IMR-90 (cell line): Measurements from ENCODE around the gene ALOX15.

Experiments
- CEBPB ChIP-seq: IDR thresholded peaks from 2 replicates; pipeline ENCODE4 v1.6.1; 2012; ENCODE audit warnings: low read depth, low read length, improper control_type of control experiment
- CTCF ChIP-seq: conservative IDR thresholded peaks from 2 replicates; pipeline ENCODE4 v1.5.1; 2012; ENCODE audit warnings: mild to moderate bottlenecking, low read depth, low read length, improper control_type of control experiment
- ELK1 ChIP-seq: fragments of 150-350 bp; IDR thresholded peaks from 2 replicates; pipeline ENCODE4 v1.6.1; 2016; ENCODE audit warnings: low read depth, mild to moderate bottlenecking, low read length, moderate library complexity, borderline replicate concordance
- POLR2A ChIP-seq: IDR thresholded peaks from 2 replicates; pipeline ENCODE4 v1.6.1; 2012; ENCODE audit warnings: mild to moderate bottlenecking, low read depth, low read length
- RCOR1 ChIP-seq: IDR thresholded peaks from 2 replicates; pipeline ENCODE4 v1.6.1; 2012; ENCODE audit warnings: mild to moderate bottlenecking, low read length, improper control_type of control experiment; ENCODE audit not compliant: insufficient replicate concordance
- SMC3 ChIP-seq: fragments of 150-350 bp; IDR thresholded peaks from 2 replicates; pipeline ENCODE4 v1.6.1; 2016; ENCODE audit warnings: low read depth, mild to moderate bottlenecking, antibody characterized with exemption, low read length, moderate library complexity

GRCh38 chr17:4583206-4583605, 58.3 kb downstream of the ALOX15 start:
- no peak for TF ChIP-seq CTCF
- no peak for TF ChIP-seq ELK1
- TF ChIP-seq CEBPB: no peak
- no peak for TF ChIP-seq POLR2A
- TF ChIP-seq RCOR1: no peak
- TF ChIP-seq SMC3: no peak
